ENCODE data around the gene APRT.

GRCh38 chr16:88806491-88807111 lies 5.1 kb downstream of the APRT start:
- TF ChIP-seq TAF1 (IDR thresholded peaks at IDR 0.05; ENCODE audit: borderline replicate concordance, low read depth, low read length) (no peak), POLR2AphosphoS5 (IDR thresholded peaks at IDR 0.05; ENCODE audit: low read depth, low read length) (no peak), POLR2A (IDR thresholded peaks at IDR 0.05; ENCODE audit: low read depth, low read length) (no peak)
